VCaP (cell line): ENCODE data around the gene ROBO2.

Source experiments
- H3K27ac ChIP-seq: fragments of 450-650 bp; 2 replicates; pipeline ENCODE4 v1.5.1; 2017
- CTCF ChIP-seq: fragments of 450-650 bp; conservative IDR thresholded peaks from 2 replicates; pipeline ENCODE4 v1.5.1; 2017; ENCODE audit warnings: mild to moderate bottlenecking, moderate library complexity

The ROBO2 gene

GRCh38 chr3:77466562-77467115 is 426.7 kb downstream of the ROBO2 start:
- H3K27ac ChIP-seq, result no peak overlapping the region
- TF ChIP-seq CTCF, result no peak

GRCh38 chr3:77467702-77468625 is 428.1 kb downstream of the ROBO2 start:
- H3K27ac ChIP-seq, result no peak overlapping the region
- no peak for TF ChIP-seq CTCF

GRCh38 chr3:77468626-77469020 is 428.7 kb downstream of the ROBO2 start:
- no peak overlapping the region for H3K27ac ChIP-seq
- TF ChIP-seq CTCF, result no peak

GRCh38 chr3:77475507-77475906 is 435.6 kb downstream of the ROBO2 start:
- no peak for TF ChIP-seq CTCF
- H3K27ac ChIP-seq, result no peak overlapping the region

- no peak overlapping the region for H3K27ac ChIP-seq
- TF ChIP-seq CTCF, result no peak
Observed at GRCh38 chr3:77479021-77479420, 439.1 kb downstream of the ROBO2 start.

GRCh38 chr3:77489216-77489615 is 449.3 kb downstream of the ROBO2 start:
- TF ChIP-seq CTCF, result no peak

GRCh38 chr3:77491961-77492360 is 452.1 kb downstream of the ROBO2 start:
- H3K27ac ChIP-seq, result no peak overlapping the region
- no peak for TF ChIP-seq CTCF

More at GRCh38 chr3:77489216-77489615, 449.3 kb downstream of the ROBO2 start:
- H3K27ac ChIP-seq, result no peak overlapping the region
